Brain microvascular endothelial cell (primary cell): ENCODE measurements around the gene SMLR1.

Experiments
- DNase-seq: peaks from one replicate; pipeline ENCODE4 v3.0.0-alpha.2; 2020
- H3K27ac ChIP-seq: fragments of 250-450 bp; sonication (Bioruptor Pico); 2 replicates; pipeline ENCODE4 v1.5.1; 2020; ENCODE audit warnings: mild to moderate bottlenecking, moderate library complexity
- H3K27me3 ChIP-seq: fragments of 250-450 bp; sonication (Bioruptor Pico); replicated peaks from 2 replicates; pipeline ENCODE4 v1.5.1; 2020; ENCODE audit warnings: mild to moderate bottlenecking
- H3K36me3 ChIP-seq: fragments of 250-450 bp; sonication (Bioruptor Pico); replicated peaks from 2 replicates; pipeline ENCODE4 v1.5.1; 2020; ENCODE audit warnings: mild to moderate bottlenecking
- H3K4me3 ChIP-seq: 2 replicates; pipeline ENCODE4 v1.5.1; 2011; ENCODE audit warnings: low read depth, mild to moderate bottlenecking, control low read depth, low read length, moderate library complexity
- CTCF ChIP-seq: IDR thresholded peaks from 2 replicates; pipeline ENCODE4 v1.5.1; 2011; ENCODE audit warnings: low read depth, mild to moderate bottlenecking, moderate library complexity, low read length, control low read depth, inconsistent platforms; ENCODE audit errors: missing control alignments
- in situ Hi-C: cut with HindIII; loops from 2 replicates; pipeline ENCODE4 v1.10.0; 2017; ENCODE audit warnings: low sequenced_read_pairs, low pct_ligation_motif_present

Gene SMLR1

DNA sequence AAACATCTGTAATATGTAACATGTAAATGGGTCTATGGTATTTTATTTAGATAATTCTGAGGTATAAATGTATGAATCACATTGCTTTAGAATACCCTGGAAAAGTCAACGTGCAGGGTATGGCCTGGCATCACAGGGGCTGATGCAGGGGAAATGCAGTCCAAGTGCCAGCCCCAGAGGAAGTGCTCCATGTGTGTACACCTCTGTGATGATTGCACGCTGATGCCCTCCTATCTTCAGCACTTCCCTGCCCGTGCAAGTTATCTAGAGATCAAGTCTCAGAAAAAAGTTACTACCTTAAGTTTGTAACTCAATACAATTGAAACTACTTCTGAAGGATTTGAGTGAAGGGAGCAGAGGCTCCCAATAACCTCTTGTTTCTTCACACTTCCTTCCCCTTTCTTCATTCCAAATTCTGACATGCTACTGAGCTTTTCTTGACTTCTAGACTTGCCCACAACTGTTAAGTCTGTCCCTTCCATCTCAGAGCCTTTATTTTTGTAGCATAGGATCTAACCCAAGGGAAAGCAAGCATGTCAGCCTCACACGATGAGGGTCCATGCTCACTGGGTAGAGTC is 2.2 kb downstream of the SMLR1 start:
- Histone ChIP-seq H3K36me3 (no peaks in the 10 kb centered on the region), H3K27ac (no peak overlapping the region), H3K27me3 (no peaks in the 10 kb centered on the region), H3K4me3 (no peak overlapping the region)
- TF ChIP-seq CTCF = no peak
- in situ Hi-C loops = no loop called here
- DNase-seq = no peak

- Histone ChIP-seq H3K4me3 (no peak overlapping the region), H3K27me3 (no peaks in the 10 kb centered on the region), H3K27ac (no peak overlapping the region), H3K36me3 (no peaks in the 10 kb centered on the region)
- no peak for TF ChIP-seq CTCF
- in situ Hi-C loops = no loop called here
- DNase-seq = no peak
These were observed 4.4 kb downstream of the SMLR1 start for GRCh38 chr6:130831607-130832006.

GRCh38 chr6:130833569-130833968 is 6.4 kb downstream of the SMLR1 start:
- H3K4me3 ChIP-seq = no peak overlapping the region
- in situ Hi-C loops = no loop called here
- H3K27ac ChIP-seq = no peak overlapping the region
- DNase-seq = no peak
- no peak for TF ChIP-seq CTCF
- H3K36me3 ChIP-seq = no peaks in the 10 kb centered on the region
- H3K27me3 ChIP-seq = no peaks in the 10 kb centered on the region

DNA sequence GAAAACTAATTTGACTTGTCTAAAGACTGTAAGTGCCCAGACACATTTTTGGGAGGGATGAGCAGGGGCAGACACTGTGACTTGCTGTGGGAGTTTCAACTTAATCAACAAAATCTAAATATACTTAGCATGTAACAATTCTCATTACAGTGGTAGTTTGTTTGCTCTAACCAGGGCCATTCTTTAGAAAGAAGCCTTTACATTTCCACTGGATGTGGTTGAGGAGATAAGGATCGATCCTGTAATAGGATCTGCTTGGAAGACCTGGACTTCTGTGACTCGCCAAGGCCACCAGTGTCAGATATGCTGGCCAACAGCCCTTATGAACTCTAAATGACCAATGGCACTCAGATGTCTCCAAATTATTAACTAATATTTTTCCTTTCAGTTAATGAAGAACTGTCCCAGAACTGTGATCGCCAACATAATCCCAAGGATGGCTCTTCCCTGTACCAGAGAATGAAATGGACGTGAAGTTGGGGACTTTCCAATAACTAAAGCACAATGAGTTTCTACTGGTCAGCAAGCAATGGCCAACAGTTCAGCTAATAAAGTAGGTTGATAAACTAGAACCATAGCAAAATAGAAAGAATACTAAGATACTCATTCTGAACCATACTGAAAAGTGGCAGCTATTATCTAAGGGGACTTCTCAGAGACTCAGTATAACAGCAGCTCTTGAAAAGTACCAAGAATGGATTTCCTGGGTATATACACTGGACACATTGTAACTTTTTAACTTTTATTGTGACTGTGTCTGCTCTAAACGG is 7.5 kb downstream of the SMLR1 start:
- in situ Hi-C loops = no loop called here

DNA sequence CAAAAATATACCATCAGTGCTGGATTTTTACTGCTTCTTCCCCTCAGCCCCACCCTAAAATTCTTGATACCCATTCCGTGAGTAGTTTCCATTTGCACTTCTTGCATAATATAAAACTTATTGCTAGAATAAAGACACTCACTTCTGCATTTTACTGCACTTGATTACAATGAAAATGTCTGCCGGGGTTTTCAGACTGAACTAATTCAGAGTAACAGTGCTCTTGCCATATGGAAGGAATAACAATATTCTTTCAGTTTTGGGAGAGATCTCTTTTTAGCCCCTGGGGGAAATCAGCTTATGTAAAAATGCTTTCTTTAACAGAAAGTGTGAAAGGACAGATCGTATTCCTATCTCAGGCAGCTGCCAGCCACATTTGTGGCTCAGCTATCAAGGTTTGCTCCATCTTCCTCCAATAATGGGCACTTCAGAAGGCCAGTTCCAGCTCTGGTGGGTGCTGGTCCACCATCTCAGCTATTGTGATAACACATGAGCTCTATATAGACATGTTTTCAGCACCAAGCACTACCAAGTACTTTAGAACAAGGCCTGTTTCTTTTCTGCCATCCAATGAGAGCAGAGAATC is 8.9 kb downstream of the SMLR1 start:
- no peaks in the 10 kb centered on the region for H3K36me3 ChIP-seq
- H3K4me3 ChIP-seq = no peak overlapping the region
- in situ Hi-C loops = no loop called here
- H3K27ac ChIP-seq = no peak overlapping the region
- no peak for TF ChIP-seq CTCF
- no peaks in the 10 kb centered on the region for H3K27me3 ChIP-seq
- no peak for DNase-seq

More for the DNA sequence above, 7.5 kb downstream of the SMLR1 start:
- H3K27ac ChIP-seq = no peak overlapping the region
- H3K4me3 ChIP-seq = no peak overlapping the region
- no peak for DNase-seq
- no peaks in the 10 kb centered on the region for H3K36me3 ChIP-seq
- H3K27me3 ChIP-seq = no peaks in the 10 kb centered on the region
- TF ChIP-seq CTCF = no peak
